ENCODE data around the gene SLC39A13. TPM values are rescaled to one million over a fixed set of nuclear protein-coding genes. Genes with fewer than 3 reads are reported as not detected.

SLC39A13 gene
- total RNA-seq, 3 donors from 2014 or later, result 18.7 to 20.8 (median 19.5) TPM

GRCh38 chr11:47391711-47392432, 16.5 kb upstream of the SLC39A13 start:
- DNase-seq (no peak), ATAC-seq (no peak)
- H3K4me1 Mint-ChIP-seq (ENCODE audit: low read depth), result peaks cover 45% of the 10 kb centered on the region
- no peaks in the 10 kb centered on the region for H3K36me3 Mint-ChIP-seq (ENCODE audit: insufficient read depth)
- H3K27me3 Mint-ChIP-seq (ENCODE audit: low read depth), result no peaks in the 10 kb centered on the region
- H3K4me3 Mint-ChIP-seq, result no peak overlapping the region
- no peaks in the 10 kb centered on the region for H3K9me3 Mint-ChIP-seq

GRCh38 chr11:47392546-47393162, 15.7 kb upstream of the SLC39A13 start:
- ATAC-seq (no peak), DNase-seq (no peak)
- H3K27me3 Mint-ChIP-seq (ENCODE audit: low read depth), result no peaks in the 10 kb centered on the region
- H3K4me3 Mint-ChIP-seq, result no peak overlapping the region
- H3K4me1 Mint-ChIP-seq (ENCODE audit: low read depth), result peaks cover 47% of the 10 kb centered on the region
- H3K36me3 Mint-ChIP-seq (ENCODE audit: insufficient read depth), result no peaks in the 10 kb centered on the region
- H3K9me3 Mint-ChIP-seq, result no peaks in the 10 kb centered on the region

GRCh38 chr11:47393163-47394049, 15.0 kb upstream of the SLC39A13 start:
- H3K4me1 Mint-ChIP-seq (ENCODE audit: low read depth), result peaks cover 50% of the 10 kb centered on the region
- H3K4me3 Mint-ChIP-seq, result peak overlapping the region; percentile 35
- H3K27me3 Mint-ChIP-seq (ENCODE audit: low read depth), result no peaks in the 10 kb centered on the region
- no peaks in the 10 kb centered on the region for H3K9me3 Mint-ChIP-seq
- no peak for ATAC-seq
- no peak for DNase-seq
- H3K36me3 Mint-ChIP-seq (ENCODE audit: insufficient read depth), result no peaks in the 10 kb centered on the region

- Mint-ChIP-seq H3K36me3 (ENCODE audit: insufficient read depth) (no peaks in the 10 kb centered on the region), H3K9me3 (no peaks in the 10 kb centered on the region), H3K4me1 (ENCODE audit: low read depth) (peaks cover 51% of the 10 kb centered on the region), H3K27me3 (ENCODE audit: low read depth) (no peaks in the 10 kb centered on the region), H3K4me3 (peak overlapping the region; percentile 35)
- DNase-seq (no peak), ATAC-seq (no peak)
Measured at GRCh38 chr11:47394050-47394321, 14.4 kb upstream of the SLC39A13 start.

- peak; percentile 50 for DNase-seq
- Mint-ChIP-seq H3K27me3 (ENCODE audit: low read depth) (no peaks in the 10 kb centered on the region), H3K9me3 (no peaks in the 10 kb centered on the region), H3K36me3 (ENCODE audit: insufficient read depth) (no peaks in the 10 kb centered on the region), H3K4me1 (ENCODE audit: low read depth) (peaks cover 49% of the 10 kb centered on the region), H3K4me3 (peak overlapping the region; percentile 59)
- ATAC-seq, result peak; percentile 83 to 89
Measured at GRCh38 chr11:47394322-47395222, 13.8 kb upstream of the SLC39A13 start.

GRCh38 chr11:47395223-47396048, 13.0 kb upstream of the SLC39A13 start:
- no peak for ATAC-seq
- H3K36me3 Mint-ChIP-seq (ENCODE audit: insufficient read depth), result no peaks in the 10 kb centered on the region

GRCh38 chr11:47396049-47396320, 12.4 kb upstream of the SLC39A13 start:
- Mint-ChIP-seq H3K4me1 (ENCODE audit: low read depth) (peaks cover 50% of the 10 kb centered on the region), H3K27me3 (ENCODE audit: low read depth) (no peaks in the 10 kb centered on the region), H3K36me3 (ENCODE audit: insufficient read depth) (no peaks in the 10 kb centered on the region), H3K4me3 (no peak overlapping the region), H3K9me3 (no peaks in the 10 kb centered on the region)
- DNase-seq (no peak), ATAC-seq (no peak)

More at GRCh38 chr11:47395223-47396048, 13.0 kb upstream of the SLC39A13 start:
- Mint-ChIP-seq H3K4me3 (peak overlapping the region; percentile 59), H3K4me1 (ENCODE audit: low read depth) (peaks cover 46% of the 10 kb centered on the region), H3K9me3 (no peaks in the 10 kb centered on the region), H3K27me3 (ENCODE audit: low read depth) (no peaks in the 10 kb centered on the region)
- no peak for DNase-seq

- Mint-ChIP-seq H3K4me3 (no peak overlapping the region), H3K9me3 (no peaks in the 10 kb centered on the region), H3K36me3 (ENCODE audit: insufficient read depth) (no peaks in the 10 kb centered on the region), H3K4me1 (ENCODE audit: low read depth) (peaks cover 49% of the 10 kb centered on the region), H3K27me3 (ENCODE audit: low read depth) (no peaks in the 10 kb centered on the region)
- no peak for DNase-seq
- ATAC-seq, result no peak
Measured at GRCh38 chr11:47398011-47398410, 10.4 kb upstream of the SLC39A13 start.

- DNase-seq (no peak), ATAC-seq (no peak)
- Mint-ChIP-seq H3K36me3 (ENCODE audit: insufficient read depth) (no peaks in the 10 kb centered on the region), H3K9me3 (no peaks in the 10 kb centered on the region), H3K4me1 (ENCODE audit: low read depth) (peaks cover 46% of the 10 kb centered on the region), H3K27me3 (ENCODE audit: low read depth) (no peaks in the 10 kb centered on the region), H3K4me3 (no peak overlapping the region)
Measured at GRCh38 chr11:47398551-47398950, 9.8 kb upstream of the SLC39A13 start.

GRCh38 chr11:47399860-47400767, 8.3 kb upstream of the SLC39A13 start:
- Mint-ChIP-seq H3K4me1 (ENCODE audit: low read depth) (peaks cover 32% of the 10 kb centered on the region), H3K9me3 (no peaks in the 10 kb centered on the region), H3K36me3 (ENCODE audit: insufficient read depth) (no peaks in the 10 kb centered on the region), H3K4me3 (peak overlapping the region; percentile 74), H3K27me3 (ENCODE audit: low read depth) (no peaks in the 10 kb centered on the region)
- ATAC-seq, result peak; percentile 78 to 87
- no peak for DNase-seq

- H3K9me3 Mint-ChIP-seq, result no peaks in the 10 kb centered on the region
- no peaks in the 10 kb centered on the region for H3K36me3 Mint-ChIP-seq (ENCODE audit: insufficient read depth)
- no peak for DNase-seq
- H3K4me1 Mint-ChIP-seq (ENCODE audit: low read depth), result peaks cover 25% of the 10 kb centered on the region
- H3K4me3 Mint-ChIP-seq, result peak overlapping the region; percentile 74
- peak in 1 of 2 donors; percentile 20 for ATAC-seq
- no peaks in the 10 kb centered on the region for H3K27me3 Mint-ChIP-seq (ENCODE audit: low read depth)
Measured at GRCh38 chr11:47400768-47401279, 7.6 kb upstream of the SLC39A13 start.

GRCh38 chr11:47403135-47403534, 5.3 kb upstream of the SLC39A13 start:
- Mint-ChIP-seq H3K4me3 (no peak overlapping the region), H3K9me3 (no peaks in the 10 kb centered on the region), H3K36me3 (ENCODE audit: insufficient read depth) (no peaks in the 10 kb centered on the region), H3K4me1 (ENCODE audit: low read depth) (peaks cover 31% of the 10 kb centered on the region), H3K27me3 (ENCODE audit: low read depth) (no peaks in the 10 kb centered on the region)
- DNase-seq (no peak), ATAC-seq (no peak)

All from activated T-cell treated with anti-CD3 and anti-CD28 coated beads, Interleukin-2, amount 50 U/mL, for 4 hours (primary cell).